Activated effector memory CD4-positive, alpha-beta T cell treated with Interleukin-2 at 50 U/mL for 16 hours (primary cell): ENCODE data around the gene LMF1.
A peak's percentile ranks its signal among the peaks of the same experiment; 100 is the strongest.

Experiments
- DNase-seq: peaks from one replicate; pipeline ENCODE4 v3.0.0-alpha.2; 2020

The LMF1 gene

DNA sequence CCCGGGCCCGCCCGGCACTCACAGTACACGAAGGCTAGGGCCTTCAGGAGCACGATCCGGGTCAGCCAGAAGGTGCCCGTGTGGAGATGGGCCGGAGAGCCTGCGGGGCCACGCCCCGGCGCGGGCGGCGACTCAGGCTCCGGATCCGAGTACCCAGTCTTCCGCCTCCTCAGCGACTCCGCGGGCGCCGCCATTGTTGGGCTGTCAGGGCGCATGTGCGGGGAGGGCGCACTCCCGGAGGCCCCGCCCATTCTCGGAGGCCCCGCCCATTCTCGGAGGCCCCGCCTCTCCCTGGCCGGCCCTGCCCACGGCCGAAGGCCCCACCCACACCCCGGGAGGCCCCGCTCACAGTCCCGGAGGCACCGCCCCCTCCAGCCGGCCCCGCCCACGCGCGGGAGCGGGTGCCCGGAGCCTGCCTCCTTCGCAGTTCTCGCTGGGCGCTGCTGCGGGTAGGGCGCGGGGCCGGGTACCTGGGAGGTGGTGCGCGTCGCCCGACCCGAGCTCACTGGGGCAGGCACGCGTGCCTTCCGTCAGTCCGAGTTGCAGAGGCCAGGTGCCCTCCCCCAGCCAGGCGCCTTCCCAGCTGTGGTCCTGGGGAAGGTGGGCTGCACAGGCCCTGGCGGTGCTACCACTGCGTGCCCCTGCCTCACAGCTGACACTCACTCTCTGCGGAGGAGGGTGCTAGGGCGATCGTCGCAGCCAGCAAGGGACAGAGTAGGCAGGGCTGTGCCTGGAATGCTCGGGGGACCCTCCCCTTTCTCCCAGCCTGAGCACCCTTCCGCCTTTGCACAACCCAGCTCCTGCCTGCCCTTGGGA is at the start of gene LMF1:
Gene LMF1 (minus strand): TSS at position 219 of the 816 bp plus-strand sequence. CDS start 4 bp downstream, at position 215.
- peak; percentile 96 for DNase-seq

DNA sequence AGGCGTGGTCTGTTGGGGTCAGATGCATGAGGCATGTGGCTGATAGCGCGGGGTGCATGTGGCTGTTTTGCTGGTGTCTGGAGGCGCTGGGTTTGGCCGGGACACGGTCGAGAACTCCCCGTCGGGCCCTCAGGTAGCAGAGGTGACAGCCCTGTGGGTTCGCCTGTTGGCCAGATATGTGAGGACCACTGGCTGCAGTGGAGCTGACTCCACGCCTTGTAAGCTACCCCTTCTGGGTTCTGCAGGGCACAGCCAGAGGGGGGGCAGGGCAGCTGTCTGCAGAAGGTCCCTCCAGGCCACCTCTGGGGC is 49.3 kb upstream of the LMF1 start:
- no peak for DNase-seq

DNA sequence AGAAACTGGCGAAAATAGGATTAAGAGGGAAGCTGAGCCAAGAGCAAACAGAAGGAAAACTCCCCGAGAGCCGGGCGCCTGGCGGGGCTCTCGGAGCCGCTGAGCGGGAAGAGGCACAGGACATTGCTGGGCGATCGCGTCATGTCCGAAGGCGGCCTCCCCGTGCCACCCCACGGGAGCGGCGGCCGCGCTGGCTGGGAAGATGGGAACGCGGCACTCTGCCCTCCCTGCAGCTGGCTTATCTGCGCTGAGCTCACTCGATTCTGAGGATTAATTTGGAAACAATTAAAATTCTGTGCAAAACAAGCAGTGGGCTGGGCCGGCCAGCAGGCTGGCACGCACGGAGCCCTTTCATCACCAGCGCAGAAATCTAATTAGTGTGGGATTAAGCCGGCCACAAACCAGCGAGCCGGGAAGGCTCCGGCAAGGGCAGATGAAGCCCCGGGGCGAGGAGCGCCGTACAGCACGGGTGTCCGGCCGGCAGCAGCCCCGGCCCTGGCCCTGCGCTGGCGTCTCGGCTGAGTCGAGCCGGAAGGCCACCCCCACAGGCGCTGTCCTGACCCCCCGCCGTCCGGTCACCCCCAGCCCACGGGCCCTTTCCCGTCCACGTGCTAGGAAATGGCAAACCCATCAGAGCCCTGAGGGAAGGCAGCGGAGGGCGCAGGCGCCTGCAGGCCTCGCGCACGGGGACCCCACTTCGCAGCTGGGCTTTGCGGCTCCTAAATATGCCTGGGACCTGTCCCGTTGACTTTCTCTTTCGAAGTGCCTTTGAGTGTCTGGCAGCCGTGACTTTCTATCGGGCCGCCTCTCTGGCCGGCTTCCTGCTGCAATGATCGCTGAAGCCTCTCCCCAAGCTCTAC is 48.7 kb upstream of the LMF1 start:
- no peak for DNase-seq

DNA sequence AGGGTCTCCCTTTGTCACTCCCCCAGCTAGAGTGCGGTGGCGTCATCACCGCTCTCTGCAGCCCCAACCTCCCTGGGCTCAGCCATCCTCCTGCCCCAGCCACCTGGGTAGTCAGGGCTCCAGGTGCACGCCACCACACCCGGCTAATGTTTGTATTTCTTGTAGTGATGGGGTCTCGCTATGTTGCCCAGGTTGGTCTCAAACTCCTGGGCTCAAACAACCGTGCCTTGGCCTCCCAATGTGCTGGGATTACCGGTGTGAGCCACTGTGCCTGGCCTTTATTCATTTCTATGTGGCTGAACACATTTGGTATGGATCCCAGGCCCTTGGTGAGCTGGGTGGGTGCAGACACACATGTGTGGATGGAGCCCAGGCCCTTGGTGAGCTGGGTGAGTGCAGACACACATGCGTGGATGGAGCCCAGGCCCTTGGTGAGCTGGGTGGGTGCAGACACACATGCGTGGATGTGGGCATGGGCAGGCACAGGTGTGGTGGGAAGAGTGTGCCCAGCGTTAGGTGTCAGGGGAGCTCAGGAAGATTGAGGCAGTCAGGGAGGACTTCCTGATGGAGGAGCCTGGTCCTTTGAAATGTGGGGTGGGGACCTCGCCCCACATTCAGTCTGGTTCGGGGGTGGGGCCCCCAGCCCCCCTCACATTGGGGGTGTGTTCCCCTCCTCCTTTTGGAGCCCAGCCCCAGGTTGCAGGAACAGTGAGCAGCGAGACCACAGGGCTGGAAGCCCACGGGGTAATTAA is 47.8 kb upstream of the LMF1 start:
- DNase-seq = no peak

DNA sequence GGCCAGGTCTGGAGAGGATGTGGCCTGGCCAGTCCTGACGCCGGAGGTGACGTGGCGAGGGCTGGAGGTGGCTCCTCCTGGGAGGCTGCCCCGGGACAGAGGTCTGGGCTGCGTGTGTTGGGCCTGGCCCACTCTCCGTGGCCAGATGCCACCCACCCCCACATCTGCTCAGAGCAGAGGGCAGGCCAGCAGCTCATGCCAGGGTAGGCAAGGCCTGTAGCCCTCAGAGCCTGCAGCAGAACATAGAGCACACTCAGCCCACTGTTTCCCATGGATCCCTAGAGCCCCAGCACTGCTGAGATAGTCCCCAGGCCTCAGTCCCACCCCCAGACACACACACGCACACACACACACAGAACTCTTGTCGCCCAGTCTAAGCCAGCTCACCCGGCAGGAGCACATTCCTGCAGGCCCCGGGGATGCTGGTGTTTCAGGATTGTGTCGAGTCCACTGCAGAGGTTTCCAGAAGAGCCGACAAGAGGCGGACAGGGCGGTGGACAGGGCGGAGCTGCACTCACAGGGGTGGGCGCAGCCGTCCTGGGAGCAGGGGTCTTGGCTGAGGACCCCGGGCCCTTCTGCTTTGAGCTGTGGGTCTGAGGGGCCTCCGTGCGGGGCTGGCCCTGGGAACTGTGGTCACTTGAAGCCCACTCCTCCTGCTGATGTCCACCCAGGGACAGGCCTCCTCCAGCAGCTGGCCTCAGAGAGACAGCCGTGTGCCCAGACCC is 44.1 kb upstream of the LMF1 start:
- DNase-seq = no peak

DNA sequence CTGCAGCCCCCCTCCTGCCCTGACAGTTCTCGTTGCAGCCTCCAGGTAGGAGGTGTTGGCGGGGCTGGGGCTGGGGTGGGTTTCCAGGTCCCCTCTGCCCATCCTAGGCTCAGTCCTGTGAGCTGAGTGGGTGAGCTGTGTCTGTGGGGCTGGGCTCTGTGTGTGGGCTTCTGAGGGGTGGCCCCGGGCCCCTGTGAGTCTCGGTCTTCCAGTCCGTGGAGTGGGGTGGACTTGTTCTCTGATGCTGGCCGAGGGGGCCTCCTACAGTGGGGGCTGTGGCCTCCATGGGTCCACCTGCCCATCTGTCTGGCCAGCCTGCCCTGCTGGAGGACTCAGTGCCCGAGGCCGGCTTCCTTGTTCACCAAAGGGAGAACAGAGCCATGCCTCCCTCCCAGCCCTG is 43.4 kb upstream of the LMF1 start:
- DNase-seq = no peak

DNA sequence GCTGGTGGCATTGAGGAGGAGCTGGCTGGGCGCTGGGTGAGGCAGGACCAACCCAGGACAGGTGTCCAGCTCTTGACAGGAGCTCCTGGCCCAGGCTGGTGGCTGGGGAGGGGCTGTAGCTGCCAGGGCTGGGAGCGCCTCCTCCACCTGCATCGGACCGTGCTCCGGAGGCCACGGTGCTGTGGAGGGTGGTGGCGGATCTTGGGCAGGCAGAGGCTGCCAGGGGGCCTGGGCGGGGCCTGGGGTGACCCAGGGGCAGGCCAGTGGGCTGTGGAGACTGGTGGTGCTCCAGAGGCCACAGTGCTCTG is 42.8 kb upstream of the LMF1 start:
- no peak for DNase-seq

DNA sequence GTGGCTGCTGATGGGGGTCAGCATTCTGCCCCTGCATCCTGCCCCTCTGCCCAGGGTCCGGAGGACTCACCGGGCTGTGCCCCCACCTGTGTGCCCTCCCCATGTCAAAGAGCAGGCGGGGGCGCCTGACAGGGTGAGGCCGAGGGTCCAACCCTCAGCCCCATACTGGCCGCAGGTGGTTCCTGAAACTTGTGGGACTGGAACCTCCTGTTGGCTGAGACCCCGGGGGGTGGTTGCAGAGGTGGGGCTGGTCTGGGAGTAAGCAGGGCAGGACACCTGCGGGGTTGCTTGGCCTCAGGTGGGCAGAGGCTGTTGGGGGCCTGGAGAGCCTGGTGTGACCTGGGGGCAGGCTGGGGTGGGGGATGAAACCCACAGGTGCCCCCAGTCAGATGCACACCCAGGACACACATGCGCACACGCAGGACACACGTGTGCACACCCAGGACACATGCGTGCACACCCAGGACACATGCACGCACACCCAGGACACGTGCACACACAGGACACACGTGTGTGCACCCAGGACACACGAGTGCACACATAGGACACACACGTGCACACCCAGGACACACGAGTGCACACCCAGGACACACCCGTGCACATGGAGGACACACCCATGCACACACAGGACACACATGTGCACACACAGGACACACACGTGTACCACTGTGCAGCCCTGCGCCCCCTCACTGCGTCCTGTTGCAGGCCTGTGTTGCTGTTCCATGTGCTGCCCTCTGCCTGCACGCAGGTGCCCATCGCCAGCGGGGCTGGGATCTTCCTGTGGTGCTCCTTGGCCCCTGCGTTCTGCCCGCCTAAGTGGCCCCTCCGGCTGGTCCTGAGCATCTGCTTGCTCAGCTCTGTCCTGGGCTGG is 42.2 kb upstream of the LMF1 start:
- no peak for DNase-seq

DNA sequence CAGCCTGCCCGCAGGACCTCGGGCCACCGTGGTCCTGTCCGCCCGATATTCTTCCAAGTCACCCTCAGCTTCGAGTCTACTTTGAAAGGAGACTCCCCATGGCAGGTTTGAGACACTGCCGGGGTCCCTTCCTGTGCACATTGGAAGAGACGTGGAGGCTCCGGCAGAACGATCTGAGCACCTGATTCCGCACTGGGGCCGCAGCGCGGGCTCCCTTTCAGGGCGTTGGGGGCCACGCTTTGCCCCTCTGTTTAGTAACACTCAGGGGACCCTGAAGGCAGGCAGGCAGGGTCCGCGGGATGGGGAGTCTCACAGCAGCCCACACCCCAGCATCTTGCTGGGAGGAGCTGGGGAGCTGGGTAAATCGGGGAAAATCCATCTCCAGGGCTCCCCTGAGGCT is 41.4 kb upstream of the LMF1 start:
- no peak for DNase-seq

DNA sequence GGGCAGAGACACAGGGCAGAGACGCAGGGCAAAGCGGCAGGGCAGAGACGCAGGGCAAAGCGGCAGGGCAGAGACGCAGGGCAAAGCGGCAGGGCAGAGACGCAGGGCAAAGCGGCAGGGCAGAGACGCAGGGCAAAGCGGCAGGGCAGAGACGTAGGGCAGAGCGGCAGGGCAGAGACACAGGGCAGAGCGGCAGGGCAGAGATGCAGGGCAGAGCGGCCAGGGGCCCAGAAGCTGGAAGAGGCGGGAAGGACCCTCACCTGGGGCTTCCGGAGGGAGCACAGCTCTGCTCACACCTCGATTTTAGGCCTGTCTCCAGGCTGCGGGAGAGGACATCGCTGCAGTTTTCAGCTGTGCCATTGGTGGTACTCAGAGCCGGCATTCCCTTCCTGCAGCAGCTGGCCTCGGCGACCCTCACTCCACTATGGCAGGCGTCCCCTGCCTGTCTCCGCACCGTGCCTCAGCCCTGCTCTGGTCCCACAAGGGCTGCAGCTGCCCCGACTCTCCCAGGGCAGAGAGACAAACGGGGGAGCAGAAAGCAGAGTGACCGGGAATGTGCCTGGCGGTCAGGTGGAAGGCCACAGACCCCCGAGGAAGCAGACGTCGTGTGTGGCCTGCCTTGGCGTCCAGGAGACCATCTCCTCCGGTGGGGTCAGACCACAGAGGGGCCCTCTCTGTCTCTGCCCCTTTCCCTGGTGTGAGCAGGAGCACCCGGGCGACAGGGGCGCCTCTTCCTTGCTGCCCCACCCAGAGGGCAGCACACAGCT is 40.7 kb upstream of the LMF1 start:
- no peak for DNase-seq

DNA sequence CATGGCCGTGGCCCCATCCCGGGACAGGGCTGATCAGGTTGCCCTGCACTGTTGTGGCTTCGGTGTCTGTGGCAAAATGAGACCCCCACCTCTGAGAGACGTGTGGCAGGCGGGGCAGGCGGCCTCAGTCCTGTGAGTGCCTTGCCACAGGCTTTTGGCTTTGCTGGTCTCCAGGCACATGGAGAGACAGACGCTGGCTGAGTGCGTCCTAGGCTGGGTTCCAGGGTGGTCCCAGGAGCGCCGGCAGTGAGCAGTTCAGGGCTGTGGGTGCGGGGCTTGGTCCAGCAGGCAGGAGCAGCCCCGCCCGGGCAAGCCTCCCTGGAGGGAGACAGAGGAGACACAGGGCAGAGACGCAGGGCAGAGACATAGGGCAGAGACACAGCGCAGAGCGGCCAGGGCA is 40.0 kb upstream of the LMF1 start:
- DNase-seq = no peak

DNA sequence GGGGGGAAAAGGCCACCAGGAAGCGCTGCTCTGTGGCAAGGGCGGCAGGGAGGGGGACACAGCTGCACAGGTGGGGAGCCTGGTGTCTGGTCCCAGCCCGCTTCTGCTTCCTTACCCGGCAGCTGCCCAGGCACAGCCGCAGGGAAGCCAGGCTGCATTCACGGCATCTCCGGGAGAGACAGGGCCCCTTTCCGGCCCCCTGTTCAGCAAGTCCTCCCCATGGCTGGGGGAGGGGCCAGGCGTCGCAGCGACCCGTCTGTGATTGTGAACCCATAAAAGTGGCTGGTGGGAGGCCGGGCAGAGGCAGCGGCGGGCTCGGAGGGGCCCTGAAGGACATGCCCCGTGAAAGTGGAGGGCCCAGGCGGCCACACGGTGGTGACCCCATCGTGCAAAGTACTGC is 39.5 kb upstream of the LMF1 start:
- DNase-seq = no peak

DNA sequence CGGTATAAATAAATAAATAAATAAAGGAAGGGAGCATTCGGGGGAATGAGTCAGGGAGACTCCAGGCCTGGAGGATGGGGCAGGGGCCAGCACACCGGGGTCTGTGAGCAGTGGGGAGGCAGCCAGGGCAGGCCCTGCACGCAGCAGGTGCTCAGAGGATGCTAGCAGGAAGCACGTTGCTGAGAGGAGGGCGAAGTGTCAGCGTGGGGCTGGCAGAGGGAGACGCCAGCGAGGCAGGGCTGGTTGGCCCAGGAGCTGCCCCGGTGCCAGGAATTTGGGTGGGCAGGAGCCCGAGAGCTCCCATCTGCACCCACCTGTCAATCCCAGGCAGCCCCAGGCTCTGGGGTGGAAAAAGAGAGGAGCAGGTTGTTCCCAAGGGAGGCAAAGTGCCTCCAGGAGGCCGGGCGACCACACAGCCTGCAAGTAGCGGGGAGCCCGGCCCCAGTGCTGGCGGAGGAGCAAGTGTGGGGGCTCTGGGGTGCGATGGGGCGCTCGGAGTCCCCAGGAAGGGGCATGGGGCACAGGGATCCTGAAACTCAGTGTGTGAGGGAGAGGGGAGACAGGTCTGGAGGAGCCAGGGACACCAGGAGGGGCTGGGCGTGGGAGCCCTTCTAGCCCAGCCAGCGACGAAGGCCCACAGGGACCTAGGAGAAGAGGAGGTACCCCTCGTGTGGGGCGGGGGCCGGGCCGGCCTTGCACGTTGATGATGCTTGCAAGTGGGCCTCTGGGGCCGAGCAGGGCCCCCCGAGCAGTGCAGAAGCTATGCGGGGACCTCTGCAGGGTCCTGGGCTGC is 38.8 kb upstream of the LMF1 start:
- DNase-seq = no peak

DNA sequence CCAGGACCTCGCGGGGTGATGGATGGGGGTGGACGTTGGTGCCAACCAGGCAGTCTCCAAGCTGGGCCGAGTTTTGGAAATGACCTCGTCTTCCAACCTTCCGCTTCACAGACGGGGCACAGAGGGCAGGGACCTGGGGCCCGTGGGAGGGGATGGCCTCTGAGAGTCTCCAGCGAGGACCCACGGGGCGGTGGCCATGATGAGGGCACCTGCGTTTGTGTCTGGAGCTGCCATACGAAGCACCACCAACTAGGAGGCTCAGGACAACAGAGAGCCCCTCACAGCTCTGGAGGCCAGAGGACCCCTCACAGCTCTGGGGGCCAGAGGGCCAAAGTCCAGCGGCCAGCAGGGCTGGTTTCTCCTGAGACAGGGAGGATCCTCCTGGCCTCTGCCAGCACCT is 37.3 kb upstream of the LMF1 start:
- DNase-seq = no peak

DNA sequence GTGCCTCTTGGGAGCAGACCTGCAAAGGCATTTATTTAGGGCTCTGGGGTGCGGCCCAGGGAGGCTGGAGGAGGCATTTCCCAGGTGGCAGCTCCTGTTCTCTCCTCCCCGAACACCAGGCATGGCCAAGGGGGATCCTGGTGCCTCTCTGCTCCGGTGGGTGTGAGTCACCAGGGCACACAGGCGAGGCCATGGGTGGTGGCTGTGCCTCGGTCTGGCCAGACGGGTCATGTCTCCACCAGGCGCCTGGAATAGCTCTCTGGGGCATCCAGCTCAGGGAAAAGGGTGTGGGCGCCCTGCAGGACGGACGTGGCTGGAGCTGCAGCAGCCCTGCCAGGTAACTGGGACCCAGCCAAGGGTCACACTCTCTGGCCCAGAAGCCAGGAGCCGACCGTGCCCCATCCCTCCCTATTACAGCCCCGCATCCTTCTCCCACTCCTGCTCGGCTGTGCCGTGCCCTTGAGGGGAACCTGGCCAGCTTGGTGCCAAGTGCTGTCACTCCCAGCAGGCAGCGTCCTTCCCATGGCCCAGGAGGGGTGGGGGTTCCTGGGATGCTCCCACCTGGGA is 36.6 kb upstream of the LMF1 start:
- no peak for DNase-seq

DNA sequence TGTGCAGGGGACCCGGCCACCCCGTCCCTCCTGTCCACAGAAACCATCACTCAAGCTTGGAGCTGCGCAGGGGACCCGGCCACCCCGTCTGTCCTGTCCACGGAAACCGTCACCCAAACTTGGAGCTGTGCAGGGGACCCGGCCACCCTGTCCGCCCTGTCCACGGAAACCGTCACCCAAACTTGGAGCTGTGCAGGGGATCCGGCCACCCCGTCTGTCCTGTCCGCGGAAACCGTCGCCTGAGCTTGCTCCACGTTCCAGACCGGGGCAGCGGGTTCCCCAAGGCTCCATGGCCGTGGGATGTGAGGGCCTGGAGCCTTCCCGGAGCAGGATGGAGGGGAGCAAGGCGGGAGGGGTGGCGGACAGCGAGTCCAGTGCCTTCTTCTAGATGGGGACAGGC is 36.0 kb upstream of the LMF1 start:
- no peak for DNase-seq

DNA sequence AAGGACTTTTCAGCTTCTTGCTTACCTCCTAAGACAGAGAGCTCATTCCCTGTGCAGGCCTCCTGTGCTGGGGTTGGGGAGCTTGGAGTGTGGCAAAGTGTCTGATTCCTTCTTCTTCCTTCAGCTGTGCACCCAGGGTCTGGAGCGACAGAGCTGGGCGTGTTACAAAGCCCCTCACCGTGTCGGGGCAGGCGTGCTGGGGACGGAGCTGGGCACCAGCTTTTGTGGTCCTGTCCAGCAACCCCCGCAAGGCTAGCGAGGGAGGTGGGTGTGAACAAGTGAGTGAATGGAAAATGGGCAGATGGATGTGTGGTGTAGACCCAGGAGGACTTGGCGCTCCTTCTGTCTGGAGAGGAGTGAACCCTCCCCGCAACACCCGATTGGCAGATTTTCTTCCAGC is 34.5 kb upstream of the LMF1 start:
- no peak for DNase-seq

DNA sequence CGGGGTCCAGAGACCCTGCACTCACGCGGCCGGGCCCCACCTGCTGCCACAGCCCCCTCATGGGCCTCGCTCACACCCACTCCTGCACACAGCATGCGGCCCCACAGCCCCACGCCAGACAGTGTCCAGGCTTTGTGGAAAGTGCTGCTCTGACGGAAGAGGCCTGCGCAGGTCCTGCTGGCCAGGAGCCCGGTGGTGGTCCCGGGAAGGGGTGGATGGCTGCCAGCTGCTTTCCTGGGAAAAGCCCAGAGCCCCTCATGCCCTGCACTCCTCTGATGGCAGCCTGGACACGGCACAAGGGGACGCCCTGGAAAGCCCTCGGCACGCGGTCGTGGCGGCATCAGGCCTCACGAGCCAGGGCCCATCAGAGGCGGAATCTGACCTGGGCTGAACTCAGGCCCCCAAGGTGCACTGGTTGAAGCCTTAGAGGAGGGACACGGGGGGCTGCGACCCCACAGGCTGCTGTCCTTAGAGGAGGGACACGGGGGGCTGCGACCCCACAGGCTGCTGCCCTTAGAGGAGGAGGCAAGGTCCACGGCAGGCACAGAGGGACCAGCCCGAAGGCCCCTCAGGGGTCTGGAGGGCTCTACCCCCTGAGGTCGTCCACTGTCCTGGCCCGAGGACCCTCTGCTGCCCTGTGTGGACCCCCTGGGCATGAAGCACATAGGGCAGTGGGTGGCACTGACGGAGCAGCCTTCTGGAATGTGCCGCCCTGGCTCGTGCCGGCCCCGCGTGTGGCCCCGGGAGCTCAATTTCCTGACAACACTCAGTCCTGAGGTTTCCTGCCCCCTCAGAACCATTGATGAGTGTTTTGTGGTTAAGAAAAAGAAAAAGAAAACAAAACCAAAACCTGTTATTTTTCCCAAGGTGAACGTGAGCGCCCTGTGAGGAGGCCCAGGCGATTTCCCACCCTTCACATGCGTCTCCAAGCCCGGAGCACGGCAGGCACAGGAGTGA is 32.9 kb upstream of the LMF1 start:
- DNase-seq = no peak
